Mesothelial cell of epicardium (in vitro differentiated cells): ENCODE data around the gene PPP4R3A. TPM values are rescaled to one million over a fixed set of nuclear protein-coding genes. Genes with fewer than 3 reads are reported as not detected.
"Not testable (repeated sequence)": the region's sequence is repeated elsewhere in the genome, so short reads cannot be mapped to it uniquely, and the experiment has no call there.

Experiments
- DNase-seq, 2 experiments: peaks; one replicate each; pipeline ENCODE4 v3.0.0; 2021; ENCODE audit warnings: low spot score in 2 of 2; ENCODE audit not compliant: unreplicated experiment in 2 of 2
- H3K27ac Mint-ChIP-seq: 2 replicates; pipeline ENCODE4 v1.8.0; 2021; ENCODE audit warnings: mixed read lengths
- H3K27me3 Mint-ChIP-seq: 2 replicates; pipeline ENCODE4 v1.8.0; 2021; ENCODE audit warnings: low read depth, mixed read lengths
- H3K36me3 Mint-ChIP-seq: 2 replicates; pipeline ENCODE4 v1.8.0; 2021; ENCODE audit warnings: mixed read lengths
- H3K4me1 Mint-ChIP-seq: 2 replicates; pipeline ENCODE4 v1.8.0; 2021; ENCODE audit warnings: mixed read lengths
- H3K4me3 Mint-ChIP-seq: 2 replicates; pipeline ENCODE4 v1.8.0; 2021; ENCODE audit warnings: mild to moderate bottlenecking, moderate library complexity, mixed read lengths
- H3K9me3 Mint-ChIP-seq: 2 replicates; pipeline ENCODE4 v1.8.0; 2021; ENCODE audit warnings: mixed read lengths
- CTCF ChIP-seq: fragments of 200-600 bp; sonication (generic); IDR thresholded peaks from one replicate; pipeline ENCODE4 v1.5.0; 2021; ENCODE audit warnings: antibody characterized with exemption; ENCODE audit not compliant: unreplicated experiment
- total RNA-seq: library from RNA; stranded (reverse); gene quantifications from 3 replicates; pipeline ENCODE4 v1.2.1, GENCODE V29; 2021

Gene PPP4R3A
- total RNA-seq, 1 donor from 2014 or later = 99.2 TPM

DNA sequence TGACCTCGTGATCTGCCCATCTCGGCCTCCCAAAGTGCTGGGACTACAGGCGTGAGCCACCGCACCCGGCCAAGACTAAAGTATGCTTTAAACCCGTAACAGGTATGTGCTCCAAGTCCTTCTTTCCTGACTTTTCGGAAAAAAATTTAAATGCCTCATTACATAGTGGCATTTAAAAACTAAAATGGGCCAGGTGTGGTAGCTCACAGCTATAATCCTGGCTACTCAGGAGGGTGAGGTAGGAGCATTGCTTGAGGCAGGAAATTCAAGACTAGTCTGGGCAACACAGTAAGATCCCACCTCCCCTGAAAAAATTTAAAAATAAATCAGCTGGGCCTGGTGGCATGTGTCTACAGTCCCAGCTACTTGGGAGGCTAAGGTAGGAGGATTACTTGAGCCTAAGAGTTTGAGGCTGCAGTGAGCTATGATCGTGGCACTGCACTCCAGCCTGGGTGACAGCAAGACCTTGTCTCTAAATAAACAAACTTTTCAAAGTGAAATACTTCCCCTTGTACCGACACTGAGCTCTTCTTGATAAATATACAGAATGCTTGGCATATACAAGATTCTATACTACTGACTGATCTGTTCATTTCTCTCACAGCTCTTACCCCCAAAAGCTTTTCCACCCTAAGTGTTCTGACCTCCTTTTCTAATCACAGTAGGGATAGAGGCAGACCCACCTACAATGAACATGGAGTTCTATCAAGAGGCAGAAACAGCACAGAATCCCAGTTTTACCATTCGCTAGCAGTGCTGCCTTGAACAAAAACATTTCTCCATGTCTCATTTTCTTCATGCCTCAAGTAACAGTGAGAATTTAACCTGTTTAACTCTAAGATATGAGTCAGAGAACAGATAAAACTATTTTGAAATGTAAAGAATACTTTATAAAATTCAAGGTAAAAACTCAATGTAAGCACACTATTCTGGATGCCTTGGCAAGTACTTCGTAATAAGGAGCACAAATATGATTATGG lies 7.9 kb downstream of the PPP4R3A start:
- H3K27me3 Mint-ChIP-seq = no peaks in the 10 kb centered on the region
- TF ChIP-seq CTCF = no peak
- no peaks in the 10 kb centered on the region for H3K9me3 Mint-ChIP-seq
- no peak for DNase-seq
- H3K4me3 Mint-ChIP-seq = no peak overlapping the region
- H3K27ac Mint-ChIP-seq = peak overlapping the region; percentile 2
- peaks cover 25% of the 10 kb centered on the region for H3K36me3 Mint-ChIP-seq
- H3K4me1 Mint-ChIP-seq = peaks cover 17% of the 10 kb centered on the region

DNA sequence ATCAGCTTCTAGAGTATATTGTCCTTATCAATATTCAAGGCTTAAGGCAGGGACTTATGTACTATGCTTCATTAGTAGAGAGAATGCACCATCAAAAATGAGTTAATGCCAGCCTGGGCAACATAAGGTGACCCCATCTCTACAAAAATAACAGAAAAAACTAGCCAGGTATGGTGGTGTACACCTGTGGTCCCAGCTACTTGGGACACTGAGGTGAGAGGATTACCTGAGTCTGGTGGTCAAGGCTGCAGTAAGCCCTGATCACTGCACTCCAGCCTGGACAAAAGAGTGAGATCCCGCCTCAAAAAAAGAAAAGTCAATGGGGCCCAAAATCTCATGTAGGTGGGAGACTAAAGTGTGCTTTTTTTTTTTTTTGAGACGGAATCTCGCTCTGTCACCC lies 8.8 kb downstream of the PPP4R3A start:
- Mint-ChIP-seq H3K4me3 (no peak overlapping the region), H3K27ac (no peak overlapping the region), H3K36me3 (peaks cover 25% of the 10 kb centered on the region)

GRCh38 chr14:91496790-91497189 lies 13.3 kb downstream of the PPP4R3A start:
- Mint-ChIP-seq H3K27ac (peak overlapping the region; percentile 40), H3K4me3 (no peak overlapping the region), H3K36me3 (peaks cover 16% of the 10 kb centered on the region), H3K4me1 (peaks cover 31% of the 10 kb centered on the region), H3K9me3 (no peaks in the 10 kb centered on the region), H3K27me3 (no peaks in the 10 kb centered on the region)
- no peak for TF ChIP-seq CTCF
- DNase-seq = no peak

More for the DNA sequence above, 8.8 kb downstream of the PPP4R3A start:
- H3K9me3 Mint-ChIP-seq = no peaks in the 10 kb centered on the region
- no peak for TF ChIP-seq CTCF
- no peak for DNase-seq
- H3K27me3 Mint-ChIP-seq = no peaks in the 10 kb centered on the region
- H3K4me1 Mint-ChIP-seq = peaks cover 22% of the 10 kb centered on the region

DNA sequence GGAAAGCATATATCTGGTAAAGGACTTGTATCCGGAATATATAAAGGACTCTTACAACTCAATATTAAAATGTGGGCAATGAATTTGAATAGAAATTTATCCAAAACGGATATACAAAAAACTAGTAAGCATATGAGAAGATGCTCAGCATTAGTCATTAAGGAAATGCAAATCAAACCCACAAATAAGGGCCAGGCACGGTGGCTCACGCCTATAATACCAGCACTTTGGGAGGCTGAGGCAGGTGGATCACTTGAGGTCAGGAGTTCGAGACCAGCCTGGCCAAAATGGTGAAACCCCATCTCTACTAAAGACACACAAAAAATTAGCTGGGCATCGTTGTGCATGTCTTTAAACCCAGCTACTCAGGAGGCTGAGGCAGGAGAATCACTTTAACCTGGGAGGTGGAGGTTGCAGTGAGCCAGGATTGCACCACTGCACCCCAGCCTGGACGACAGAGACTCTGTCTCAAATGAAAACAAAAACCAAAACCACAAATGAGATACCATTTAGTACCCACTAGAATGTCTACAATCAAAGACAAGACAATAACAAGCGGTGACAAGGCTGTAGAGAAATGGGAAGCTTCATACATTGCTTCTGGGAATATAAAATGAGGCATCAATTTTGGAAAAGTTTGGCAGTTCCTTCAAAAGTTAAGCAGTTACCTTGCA lies 15.6 kb downstream of the PPP4R3A start:
- H3K9me3 Mint-ChIP-seq, H3K4me3 Mint-ChIP-seq, H3K27ac Mint-ChIP-seq, H3K36me3 Mint-ChIP-seq, H3K27me3 Mint-ChIP-seq, DNase-seq: not testable (repeated sequence)
- peaks cover 31% of the 10 kb centered on the region for H3K4me1 Mint-ChIP-seq

- peaks cover 31% of the 10 kb centered on the region for H3K4me1 Mint-ChIP-seq
- no peaks in the 10 kb centered on the region for H3K27me3 Mint-ChIP-seq
- peaks cover 7% of the 10 kb centered on the region for H3K36me3 Mint-ChIP-seq
- H3K4me3 Mint-ChIP-seq = no peak overlapping the region
- H3K27ac Mint-ChIP-seq = no peak overlapping the region
- TF ChIP-seq CTCF = no peak
- no peaks in the 10 kb centered on the region for H3K9me3 Mint-ChIP-seq
- no peak for DNase-seq
Measured at GRCh38 chr14:91493169-91493568, 16.9 kb downstream of the PPP4R3A start.

GRCh38 chr14:91484744-91485143 lies 25.4 kb downstream of the PPP4R3A start:
- TF ChIP-seq CTCF = no peak
- DNase-seq = no peak
- peaks cover 37% of the 10 kb centered on the region for H3K36me3 Mint-ChIP-seq
- H3K9me3 Mint-ChIP-seq = no peaks in the 10 kb centered on the region
- no peaks in the 10 kb centered on the region for H3K4me1 Mint-ChIP-seq
- H3K27ac Mint-ChIP-seq = no peak overlapping the region
- no peaks in the 10 kb centered on the region for H3K27me3 Mint-ChIP-seq
- no peak overlapping the region for H3K4me3 Mint-ChIP-seq
